GM19438 (cell line): ENCODE measurements around the gene LRMDA.

Experiments
- ATAC-seq: cut with Tn5 transposase; IDR thresholded peaks from one replicate; pipeline ENCODE4 v1.9.1; 2021; ENCODE audit warnings: low read depth; ENCODE audit not compliant: unreplicated experiment

LRMDA gene

DNA sequence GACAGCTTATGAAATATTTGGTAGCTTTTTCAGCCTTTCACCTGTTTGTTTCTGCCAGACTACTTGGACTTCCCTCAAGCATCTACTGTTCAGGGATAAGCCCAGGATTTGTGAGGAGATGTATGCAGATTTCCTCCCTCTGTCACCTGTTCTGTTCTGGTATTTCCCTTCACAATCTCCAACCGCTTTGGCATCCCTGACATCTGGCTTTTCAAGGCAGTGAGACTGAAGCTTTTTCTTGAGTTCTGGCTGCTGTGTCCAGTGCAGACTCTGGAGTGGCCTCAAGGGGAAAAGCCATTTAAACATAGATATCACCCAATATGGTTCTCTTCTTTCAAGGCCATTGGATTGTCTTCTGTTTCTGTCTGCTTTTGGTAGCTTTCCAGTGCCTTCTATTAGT, 369.7 kb downstream of the LRMDA start:
- no peak for ATAC-seq

DNA sequence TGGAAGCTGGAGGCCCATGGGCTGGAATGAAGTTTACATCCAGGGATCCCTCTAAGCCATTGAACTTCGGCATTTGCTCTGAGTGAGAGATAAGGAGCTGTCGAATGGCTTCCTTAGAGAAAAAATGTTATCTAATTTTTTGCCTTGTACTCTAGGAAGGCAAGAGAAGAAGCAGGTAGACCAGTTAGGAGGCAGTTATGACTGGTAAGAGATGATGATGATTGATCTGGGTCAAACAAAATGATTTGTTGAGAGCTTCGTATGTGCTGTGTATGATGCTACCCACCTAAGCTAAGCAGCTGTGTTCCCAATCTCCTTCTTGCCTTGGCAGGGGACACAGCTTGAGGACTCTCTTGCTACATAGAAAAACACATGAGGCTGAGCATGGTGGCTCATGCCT, 370.2 kb downstream of the LRMDA start:
- ATAC-seq, result no peak

GRCh38 chr10:75803121-75803520, 371.7 kb downstream of the LRMDA start:
- ATAC-seq, result no peak

GRCh38 chr10:75803816-75804552, 372.6 kb downstream of the LRMDA start:
- no peak for ATAC-seq

DNA sequence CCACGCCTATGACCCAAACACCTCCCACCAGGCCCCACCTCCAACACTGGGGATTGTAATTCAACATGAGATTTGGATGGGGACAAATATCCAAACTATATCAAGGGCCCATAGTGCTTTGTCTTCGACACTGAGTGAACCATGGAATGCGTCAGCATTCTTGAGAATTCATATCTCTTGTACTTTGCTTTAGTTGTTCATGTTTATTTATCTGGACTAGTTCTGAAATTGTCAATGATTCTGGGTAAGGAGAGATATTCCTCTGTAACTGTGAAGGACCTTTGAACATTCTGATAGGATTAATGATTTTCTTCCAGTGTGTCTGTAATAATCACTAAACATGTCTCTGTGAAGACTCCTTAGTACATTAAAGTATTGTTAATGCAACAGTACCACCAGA, 374.8 kb downstream of the LRMDA start:
- ATAC-seq, result no peak

DNA sequence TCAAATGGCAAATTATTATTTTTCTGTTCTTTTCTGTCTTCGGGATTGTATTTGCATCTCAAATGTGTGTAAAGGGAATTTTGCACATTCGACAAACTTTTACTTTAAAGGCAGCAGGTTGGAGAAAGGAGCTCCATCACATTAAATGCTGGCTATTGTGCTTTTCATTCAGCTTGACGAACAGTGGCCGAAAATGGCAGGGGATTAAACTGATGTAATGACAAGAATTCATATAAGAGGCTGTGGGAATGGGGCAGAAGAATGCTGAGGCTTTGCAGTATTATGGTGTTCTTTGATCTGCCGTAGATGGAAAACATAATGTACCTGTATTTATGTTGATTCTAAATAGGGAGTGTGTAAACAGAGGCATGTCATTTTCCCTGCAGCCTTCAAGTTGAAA, 376.0 kb downstream of the LRMDA start:
- ATAC-seq, result no peak

GRCh38 chr10:75809003-75809402, 377.6 kb downstream of the LRMDA start:
- no peak for ATAC-seq

DNA sequence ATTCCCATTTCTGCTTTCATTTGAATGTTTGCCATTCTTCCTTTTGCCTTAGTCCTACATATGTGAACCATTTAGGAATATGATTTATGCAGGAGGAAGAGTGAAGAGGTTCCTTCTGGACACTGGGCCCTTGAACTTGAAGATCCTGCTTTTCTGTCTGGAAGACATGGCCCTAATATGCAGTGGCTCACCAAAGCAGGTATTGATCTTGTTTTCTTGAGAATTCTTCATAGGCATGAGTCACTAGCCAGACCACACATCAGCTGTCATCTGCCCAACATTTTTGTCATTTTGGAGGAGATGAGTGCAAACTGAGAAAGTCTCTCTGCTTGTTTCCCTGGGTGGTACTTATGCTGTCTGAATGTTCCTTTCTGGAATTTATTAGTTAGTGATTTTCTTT, 382.6 kb downstream of the LRMDA start:
- no peak for ATAC-seq

DNA sequence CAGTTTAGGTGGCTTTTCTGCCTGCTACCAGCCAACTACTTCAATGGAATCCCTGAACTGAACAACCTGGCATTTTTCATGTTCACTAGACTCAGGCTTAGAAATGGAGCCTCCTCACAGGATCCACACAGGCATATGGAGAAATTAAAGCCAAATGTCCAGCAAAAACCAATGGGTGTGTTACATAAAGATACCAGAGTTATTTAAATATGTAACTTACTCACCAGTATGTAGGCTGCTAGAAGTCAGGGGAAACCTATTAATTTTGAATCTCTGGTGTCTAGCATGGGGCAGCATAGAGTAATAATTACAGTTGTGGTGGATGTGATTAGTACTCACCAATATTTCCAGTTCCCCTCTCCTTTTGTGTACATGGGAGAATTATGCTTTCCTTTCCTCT, 383.6 kb downstream of the LRMDA start:
- ATAC-seq, result no peak

DNA sequence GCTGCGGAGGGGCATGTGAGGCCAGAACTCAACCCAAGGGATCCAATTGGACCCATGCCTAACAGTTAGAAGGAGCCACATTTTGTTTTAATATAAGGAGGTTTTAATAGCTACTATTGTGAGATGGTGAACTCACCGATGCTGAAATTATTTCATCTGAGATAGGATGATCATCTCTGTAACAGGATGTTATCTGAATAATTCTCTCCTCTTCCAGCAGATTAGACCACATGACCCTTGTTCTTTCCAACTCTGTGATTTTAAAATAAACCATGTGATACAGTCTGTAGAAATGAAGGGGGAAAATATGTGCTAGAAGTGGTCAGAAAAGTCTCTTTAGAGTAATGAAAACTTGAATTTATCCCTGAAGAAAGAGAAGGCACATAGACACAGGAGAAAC, 385.8 kb downstream of the LRMDA start:
- no peak for ATAC-seq

DNA sequence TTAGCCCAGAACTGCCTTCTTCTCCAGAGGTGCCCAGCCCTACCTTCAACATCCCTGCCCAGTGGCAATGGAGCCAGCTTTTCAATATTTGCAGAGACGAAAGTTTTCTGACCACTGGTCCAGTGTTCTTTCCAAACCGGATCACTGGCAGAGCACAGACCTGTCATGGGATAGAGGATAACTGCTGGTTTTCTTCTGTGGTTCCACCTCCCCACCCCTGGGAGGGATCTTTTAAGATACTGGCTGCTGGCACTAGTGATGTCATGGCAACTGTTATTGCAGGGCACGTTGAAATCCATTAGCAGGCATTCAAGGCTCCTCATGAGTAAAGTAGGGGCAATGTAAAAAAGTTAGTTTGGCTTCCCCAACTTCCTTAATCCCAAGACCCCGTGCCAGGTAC, 387.1 kb downstream of the LRMDA start:
- ATAC-seq, result no peak

- ATAC-seq, result no peak
These were observed 393.8 kb downstream of the LRMDA start for GRCh38 chr10:75825235-75825634.

DNA sequence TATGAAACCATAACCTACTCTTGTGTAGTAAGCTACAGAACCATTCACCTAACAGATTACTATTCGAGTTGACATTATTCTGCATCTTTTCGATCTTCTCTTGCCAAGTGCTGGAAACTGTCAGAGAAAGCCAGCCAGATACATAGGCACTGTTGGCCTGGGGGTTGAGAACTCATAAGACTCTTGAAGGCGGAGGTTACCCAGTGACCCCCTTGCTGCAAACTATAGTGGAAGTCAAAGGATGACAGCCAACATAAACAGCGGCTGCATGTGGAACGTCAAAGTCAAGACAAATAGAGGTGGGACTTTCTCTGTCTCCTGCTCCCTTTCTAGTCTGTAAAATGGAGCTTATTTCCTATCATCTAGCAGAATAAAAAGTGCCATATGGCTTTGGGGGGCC, 394.2 kb downstream of the LRMDA start:
- no peak for ATAC-seq

DNA sequence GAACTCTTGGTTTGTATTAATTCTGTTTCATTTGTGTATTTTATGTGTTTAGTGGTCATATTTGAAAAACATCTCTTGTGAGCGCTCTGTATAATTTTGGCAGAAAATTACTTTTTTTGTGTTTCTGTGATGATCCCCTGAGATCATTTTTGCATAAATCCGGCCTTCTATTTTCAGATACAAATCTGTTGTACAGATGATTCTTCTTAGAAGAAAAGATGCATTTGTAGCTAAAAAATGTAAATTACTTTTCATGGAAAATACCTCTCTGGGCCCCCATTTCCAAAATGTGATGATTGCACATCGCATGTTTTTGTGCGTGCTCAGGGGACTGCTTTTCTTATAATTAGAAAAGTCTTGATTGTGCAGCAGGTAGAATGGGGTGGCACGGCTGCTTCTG, 395.4 kb downstream of the LRMDA start:
- ATAC-seq, result no peak

GRCh38 chr10:75827587-75828021, 396.2 kb downstream of the LRMDA start:
- no peak for ATAC-seq

GRCh38 chr10:75828413-75828812, 397.0 kb downstream of the LRMDA start:
- no peak for ATAC-seq

DNA sequence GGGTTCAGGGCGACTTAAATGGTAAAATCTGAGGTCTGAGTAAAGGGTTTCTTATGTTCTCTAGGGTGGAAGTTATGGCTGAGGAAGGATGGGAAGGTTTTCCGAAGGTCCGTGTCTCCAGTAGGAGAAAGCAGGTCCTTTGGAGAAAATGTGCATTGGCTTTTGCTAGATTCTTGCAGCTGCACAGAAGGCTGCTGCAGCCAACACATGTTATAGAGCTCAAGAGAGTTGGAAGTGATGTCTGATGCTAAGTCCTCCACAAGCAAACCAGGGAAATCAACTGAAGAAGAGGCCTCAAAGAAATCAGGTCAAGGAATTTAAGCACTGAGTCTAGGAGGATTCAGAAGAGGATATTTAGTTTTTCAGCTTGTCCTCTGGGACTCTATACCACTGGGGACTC, 404.6 kb downstream of the LRMDA start:
- no peak for ATAC-seq

- no peak for ATAC-seq
These were observed 407.1 kb downstream of the LRMDA start for GRCh38 chr10:75838486-75838885.

- ATAC-seq, result no peak
These were observed 407.6 kb downstream of the LRMDA start for GRCh38 chr10:75839020-75839419.

GRCh38 chr10:75841266-75841665, 409.8 kb downstream of the LRMDA start:
- no peak for ATAC-seq

DNA sequence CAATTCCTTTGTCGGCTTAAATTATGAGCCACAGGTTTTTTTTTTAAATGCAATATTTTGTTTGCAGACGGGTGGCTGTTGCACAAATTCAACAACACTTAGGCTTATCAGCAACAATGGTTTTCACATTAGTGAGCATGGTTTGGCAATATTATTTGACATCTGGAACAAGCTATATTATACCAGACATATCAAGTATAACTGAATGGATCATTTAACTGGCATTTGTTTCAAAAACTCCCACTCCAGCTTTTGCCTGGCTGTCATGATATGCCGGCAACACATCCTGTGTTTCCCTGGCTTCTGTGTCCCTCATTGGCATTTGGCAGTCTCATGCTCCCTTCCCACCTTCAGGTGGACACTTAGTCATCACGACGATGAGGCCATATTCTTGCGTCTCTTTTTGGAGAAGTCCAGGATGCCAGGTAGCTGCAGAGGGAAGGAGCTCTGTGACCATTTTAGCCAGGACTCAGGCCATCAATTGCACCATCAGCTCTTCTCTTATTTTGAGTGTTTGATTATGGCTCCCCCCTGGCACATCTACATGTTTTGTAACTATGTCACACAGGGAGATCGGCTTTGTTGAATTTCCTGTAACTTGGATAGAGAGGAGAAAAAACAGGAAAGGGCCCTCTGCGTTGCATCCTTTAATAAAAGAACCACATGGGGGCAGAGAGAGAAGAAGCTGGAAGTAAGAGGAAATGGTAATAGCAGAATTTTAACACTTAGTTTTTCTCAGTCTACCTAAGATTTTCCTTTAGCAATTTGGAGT, 413.9 kb downstream of the LRMDA start:
- no peak for ATAC-seq

DNA sequence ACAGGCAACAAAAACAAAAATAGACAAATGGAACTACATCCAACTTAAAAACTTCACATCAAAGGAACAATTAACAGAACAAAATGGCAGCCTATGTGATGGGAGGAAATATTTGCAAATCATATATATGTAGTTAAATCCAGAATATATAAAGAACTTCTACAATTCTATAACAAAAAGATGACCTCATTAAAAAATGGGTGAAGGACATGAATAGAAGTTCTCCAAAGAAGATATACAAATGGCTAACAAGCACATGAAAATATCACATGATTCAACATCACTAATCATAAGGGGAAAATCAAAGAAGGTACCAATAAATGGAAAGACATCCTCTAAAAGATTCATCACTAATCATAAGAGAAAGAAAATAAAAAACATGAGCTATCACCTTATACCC, 416.1 kb downstream of the LRMDA start:
- no peak for ATAC-seq
